Tibial nerve (tissue), 4 donors: ENCODE measurements around the gene NR2C1.

ENCODE experiments used
- CTCF ChIP-seq, 5 experiments: fragments of 200-600 bp in 3 of 5; fragments of 450-650 bp in 2 of 5; sonication (generic) in 3 of 5; IDR thresholded peaks; one replicate each; pipeline ENCODE4 v1.5.1; 2016 to 2019; ENCODE audit warnings: antibody characterized with exemption in 5 of 5, mild to moderate bottlenecking in 3 of 5, moderate library complexity in 2 of 5
- EP300 ChIP-seq, 2 donors: sonication (generic); formaldehyde crosslinking; IDR thresholded peaks; one replicate each; pipeline ENCODE4 v1.6.1; 2017; ENCODE audit warnings: antibody characterized with exemption in 2 of 2, mild to moderate bottlenecking in 1 of 2

- no peak for TF ChIP-seq CTCF (IDR thresholded peaks at IDR 0.05)
- no peak for TF ChIP-seq EP300 (IDR thresholded peaks at IDR 0.05)
Measured at GRCh38 chr12:95054206-95054605, 19.2 kb downstream of the NR2C1 start.
